ENCODE measurements around the gene FIBCD1.

FIBCD1 gene

DNA sequence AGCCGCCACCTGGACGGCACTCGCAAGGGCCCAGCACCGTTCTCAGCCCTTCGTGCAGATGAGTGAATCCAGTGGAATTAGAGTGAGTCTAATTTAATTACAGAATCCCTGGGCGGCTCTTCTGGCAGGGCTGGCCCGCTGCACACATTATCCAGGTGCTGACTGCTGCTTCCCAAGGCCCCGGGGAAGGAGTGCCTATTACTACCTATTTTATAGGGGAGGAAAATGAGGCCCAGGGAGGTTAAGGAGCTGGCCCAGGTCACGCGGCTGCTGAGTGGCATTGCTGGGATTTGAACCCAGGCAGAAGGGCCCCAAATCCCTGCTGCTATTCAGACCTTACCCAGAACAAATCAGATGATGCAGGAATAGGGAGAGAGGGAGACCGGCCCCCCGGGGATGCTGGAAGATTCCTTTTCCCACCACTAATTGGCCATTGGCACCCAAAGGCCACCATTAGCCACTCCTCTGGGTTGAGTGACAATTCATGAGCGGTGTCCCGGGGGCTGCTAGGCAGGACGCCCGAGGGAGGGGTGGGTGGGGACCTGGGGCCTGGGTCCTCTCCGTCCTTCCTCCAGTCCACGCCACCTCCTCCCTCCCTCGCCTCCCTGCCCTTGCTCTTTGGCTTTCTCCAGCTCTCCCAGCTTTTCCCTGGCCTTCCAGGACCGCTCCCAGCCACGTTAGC lies 32.2 kb downstream of the FIBCD1 start:
- DNase-seq (ENCODE audit: low read depth in 3 of 3): no peak

- no peak for DNase-seq (ENCODE audit: low read depth in 3 of 3)
These were observed 32.9 kb downstream of the FIBCD1 start for GRCh38 chr9:130905902-130906734.

DNA sequence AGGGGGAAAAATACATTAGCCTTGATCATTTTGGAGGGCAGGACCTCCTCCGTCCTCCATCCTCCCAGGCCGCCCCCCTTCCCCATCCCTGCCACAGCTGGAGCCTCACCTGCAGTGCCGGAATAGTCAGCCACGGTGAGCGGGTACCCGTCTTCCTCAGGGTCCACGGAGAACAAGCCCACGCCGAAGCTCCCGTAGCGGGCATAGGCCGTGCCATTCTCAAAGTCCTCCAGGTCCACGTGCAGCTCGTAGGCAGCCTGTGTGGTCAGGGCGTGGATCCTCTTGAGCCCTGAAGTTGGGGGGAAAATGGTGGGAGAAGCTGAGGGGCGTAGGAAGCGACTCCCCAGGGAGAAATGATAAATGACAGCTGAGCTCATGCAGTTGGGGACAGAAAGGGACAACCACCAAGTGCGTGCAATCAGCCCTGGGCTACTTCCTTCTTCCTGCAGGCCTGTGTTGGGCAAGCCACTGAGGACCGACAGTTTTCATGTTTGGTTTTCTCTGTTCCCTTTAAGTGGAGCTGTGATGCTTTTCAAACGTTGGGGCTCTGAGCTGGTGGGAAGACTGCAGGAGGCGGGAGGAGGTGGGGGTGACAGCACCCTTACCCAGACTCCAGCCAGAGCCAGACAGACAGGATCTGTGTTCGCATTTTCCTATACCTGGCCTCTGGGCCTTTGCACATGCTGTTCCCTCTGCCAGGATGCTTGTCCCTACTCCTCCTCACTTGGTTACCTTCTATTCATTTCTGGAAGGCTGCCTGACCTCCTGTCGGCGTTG lies 33.7 kb downstream of the FIBCD1 start:
- DNase-seq (ENCODE audit: low read depth in 3 of 3): no peak

DNA sequence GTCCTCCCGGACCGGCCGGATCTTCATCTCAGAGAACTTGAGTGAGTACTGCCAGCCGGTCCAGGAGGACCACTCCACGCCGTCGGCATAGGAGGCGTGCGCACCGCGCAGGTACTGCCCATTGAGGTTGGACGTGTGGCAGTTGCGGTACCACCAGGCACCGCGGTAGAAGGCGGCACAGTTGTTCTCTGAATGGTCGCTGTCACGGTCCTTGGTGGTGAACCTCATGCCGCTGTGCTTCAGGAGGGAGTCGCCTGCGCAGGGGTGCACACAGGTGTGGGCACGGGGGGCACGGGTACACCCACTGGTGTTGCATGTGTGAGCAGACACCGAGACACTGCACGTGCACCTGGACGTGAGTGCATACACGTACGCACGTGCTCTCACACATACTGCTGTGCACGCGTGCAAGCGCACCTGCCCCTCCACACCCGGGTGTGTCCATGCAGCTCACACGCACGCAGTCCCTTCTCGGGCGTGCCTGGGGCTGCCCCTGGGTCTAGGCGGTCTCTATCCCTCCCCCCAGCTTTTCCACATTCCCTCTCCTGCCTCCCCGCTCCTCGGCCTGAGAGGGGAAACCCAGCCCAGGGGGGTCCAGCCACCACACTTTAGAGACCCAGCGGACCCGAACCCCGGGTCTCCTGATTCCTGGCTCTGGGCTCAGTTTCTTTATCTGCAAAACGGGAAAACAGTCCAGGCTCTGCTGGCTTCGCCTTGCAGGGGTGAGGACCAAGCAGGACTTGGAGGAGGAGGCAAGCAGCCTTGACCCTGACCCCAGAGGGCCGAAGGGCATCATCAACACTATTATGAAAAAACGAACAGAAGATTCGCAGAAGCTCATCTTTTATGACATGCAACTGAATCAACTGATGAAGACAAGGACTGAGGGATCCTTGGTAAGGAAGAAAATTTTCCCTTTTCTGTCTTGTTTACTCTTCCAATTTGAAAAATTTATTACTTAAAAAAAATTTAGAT lies 34.7 kb downstream of the FIBCD1 start:
- DNase-seq (ENCODE audit: low read depth in 3 of 3): no peak

DNA sequence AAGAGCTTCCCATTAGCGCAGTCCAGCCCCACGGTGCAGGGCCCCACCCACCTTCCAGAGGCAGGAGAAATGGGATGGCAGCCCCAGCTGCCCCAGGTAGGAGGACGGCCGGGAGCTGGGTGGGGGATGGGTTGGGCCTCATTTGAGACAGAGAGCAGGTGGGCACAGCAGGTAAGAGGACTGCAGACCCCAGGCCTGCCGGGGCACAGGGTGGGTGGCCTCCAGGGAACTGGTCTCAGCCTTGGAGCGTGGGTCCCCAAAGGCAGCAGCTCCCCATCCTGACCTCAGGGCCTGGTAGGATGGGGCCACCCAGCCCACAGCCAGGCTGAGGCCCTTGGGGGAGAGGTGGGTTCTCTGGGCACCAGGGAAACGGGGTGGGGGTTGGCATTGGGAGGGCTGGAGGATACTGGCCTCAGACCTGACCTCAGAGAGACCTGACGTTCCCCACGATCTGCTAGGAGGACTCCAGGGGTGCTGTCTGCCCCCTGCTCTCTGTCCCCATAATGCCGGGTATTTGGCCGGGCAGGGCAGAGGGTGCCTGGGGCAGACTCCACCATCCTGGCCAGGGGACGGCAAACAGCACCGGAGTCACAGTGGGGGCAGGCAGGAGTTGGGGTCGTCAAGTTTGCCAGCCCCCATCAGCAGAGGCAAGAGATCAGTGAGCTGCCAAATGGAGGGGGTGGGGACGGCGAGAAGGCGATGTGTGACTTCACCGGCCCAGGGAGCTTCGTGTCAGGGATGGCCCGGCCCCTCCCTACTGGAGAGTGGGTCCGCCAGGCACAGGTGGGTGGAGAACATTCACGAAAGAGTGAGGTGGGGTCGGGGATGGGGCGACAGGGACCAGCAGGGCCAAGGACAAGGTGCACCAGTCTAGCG lies 35.6 kb downstream of the FIBCD1 start:
- no peak for DNase-seq (ENCODE audit: low read depth in 3 of 3)

DNA sequence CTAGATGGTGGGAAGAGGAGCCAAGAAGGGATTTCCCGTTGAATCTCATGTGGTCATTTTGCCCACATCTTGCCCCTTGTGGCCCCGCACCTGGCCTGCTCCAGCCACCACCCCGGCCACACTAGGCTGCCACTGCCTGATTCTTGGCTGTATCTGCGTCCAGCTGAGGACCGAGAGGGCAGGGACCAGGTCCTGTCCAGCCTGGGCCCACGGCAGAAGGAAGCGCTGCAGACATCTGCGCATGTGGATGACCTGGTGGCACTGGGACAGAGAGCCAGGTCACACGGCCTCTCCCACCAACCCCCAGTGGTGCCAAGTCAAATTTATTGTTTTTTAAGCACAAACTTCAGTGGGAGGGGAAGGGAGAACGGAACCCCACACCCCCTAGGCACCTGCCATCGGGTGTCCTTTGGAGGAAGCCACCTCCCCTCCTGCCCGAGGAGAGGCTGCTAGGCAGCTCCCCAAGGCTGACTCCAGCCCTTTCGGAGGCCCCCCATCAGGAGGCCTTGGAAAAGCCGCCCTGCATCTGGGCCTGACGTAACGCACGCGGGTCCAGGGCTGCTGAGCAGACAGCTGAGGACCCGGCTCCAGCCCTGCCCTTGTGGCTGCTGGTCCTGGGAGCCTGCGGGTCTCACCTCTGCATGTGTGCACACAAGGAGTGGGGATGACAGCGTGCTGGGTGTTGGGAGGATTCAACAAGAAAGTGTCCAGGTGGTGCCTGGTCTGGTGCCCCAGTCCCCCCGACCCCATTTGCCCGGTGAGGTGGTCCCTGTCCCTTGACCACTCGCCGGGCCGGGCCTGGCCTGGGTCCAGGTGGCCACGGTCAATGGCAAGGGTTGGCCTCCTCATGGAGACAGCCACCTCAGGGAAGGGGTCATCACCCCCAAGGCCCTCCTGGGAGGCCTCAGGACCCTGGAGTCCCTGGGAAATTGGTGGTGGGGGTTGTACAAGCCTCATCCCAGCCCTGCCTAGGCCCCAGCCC lies 36.6 kb downstream of the FIBCD1 start:
- DNase-seq (ENCODE audit: low read depth in 3 of 3): no peak

- no peak for DNase-seq (ENCODE audit: low read depth in 3 of 3)
These were observed 37.4 kb downstream of the FIBCD1 start for GRCh38 chr9:130901498-130902203.

GRCh38 chr9:130900701-130901497 lies 38.1 kb downstream of the FIBCD1 start:
- no peak for DNase-seq (ENCODE audit: low read depth in 3 of 3)

GRCh38 chr9:130899051-130899748 lies 39.8 kb downstream of the FIBCD1 start:
- no peak for DNase-seq (ENCODE audit: low read depth in 3 of 3)

DNA sequence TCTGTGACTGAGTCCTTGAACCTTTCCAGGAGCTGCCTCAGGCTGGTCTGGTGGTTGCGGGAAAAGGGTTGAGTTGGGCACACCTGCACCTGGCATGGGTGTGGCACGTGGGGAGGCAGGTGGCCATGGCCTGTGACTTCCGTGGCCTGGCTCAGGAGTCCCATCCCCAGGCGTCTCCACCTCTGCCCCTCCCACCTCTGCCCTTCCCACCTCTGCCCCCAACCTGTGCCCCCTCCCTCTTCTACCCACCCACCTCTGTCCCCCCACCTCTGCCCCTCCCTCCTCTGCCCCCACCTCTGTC lies 40.5 kb downstream of the FIBCD1 start:
- DNase-seq (ENCODE audit: low read depth in 3 of 3): no peak

GRCh38 chr9:130897848-130898551 lies 41.0 kb downstream of the FIBCD1 start:
- DNase-seq (ENCODE audit: low read depth in 3 of 3): no peak

- DNase-seq (ENCODE audit: low read depth in 3 of 3): no peak
These were observed 41.8 kb downstream of the FIBCD1 start for GRCh38 chr9:130897105-130897751.

DNA sequence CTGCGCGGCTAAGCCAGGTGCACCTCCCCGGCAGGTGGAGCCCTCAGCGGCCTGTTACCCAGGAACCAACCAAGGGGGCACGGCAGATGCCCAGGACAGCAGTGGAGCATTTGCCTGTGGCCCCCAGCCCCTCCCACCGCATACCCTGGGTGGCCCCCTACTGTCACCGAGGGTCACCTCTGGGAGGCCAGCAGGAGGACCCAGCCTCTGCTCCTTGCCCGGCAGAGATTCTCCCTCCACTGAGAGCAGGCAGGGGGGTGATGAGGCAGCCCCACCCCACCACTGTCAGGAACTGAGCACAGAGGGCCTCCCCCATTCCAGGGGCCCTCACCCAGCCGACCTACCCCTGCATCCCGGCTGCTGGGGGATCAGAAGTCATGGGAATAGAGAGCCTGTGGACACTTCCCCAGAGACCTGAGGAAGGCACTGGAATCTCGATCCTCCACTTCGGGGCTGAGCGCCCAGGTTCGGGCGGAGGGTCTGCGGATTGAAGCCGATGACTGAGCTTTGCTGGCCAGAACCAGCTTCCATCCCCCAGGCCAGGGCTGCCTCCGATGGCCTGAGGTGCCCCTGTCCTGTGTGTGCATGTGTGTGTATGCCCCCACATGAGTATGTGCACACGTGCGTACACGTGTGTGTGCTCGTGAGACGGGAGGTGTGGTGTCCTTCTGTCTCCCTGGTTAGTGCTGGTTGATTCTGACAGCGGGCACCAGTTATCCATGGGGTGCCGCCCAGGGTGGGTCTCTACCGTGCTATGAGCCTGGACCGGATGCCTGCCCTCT lies 42.6 kb downstream of the FIBCD1 start, which contains the start of gene QRFP:
Gene QRFP, minus strand, starts transcription at position 580 of the 782 bp plus-strand sequence. CDS start 2,974 bp downstream, outside the sequence.
- no peak for DNase-seq (ENCODE audit: low read depth in 3 of 3)

DNA sequence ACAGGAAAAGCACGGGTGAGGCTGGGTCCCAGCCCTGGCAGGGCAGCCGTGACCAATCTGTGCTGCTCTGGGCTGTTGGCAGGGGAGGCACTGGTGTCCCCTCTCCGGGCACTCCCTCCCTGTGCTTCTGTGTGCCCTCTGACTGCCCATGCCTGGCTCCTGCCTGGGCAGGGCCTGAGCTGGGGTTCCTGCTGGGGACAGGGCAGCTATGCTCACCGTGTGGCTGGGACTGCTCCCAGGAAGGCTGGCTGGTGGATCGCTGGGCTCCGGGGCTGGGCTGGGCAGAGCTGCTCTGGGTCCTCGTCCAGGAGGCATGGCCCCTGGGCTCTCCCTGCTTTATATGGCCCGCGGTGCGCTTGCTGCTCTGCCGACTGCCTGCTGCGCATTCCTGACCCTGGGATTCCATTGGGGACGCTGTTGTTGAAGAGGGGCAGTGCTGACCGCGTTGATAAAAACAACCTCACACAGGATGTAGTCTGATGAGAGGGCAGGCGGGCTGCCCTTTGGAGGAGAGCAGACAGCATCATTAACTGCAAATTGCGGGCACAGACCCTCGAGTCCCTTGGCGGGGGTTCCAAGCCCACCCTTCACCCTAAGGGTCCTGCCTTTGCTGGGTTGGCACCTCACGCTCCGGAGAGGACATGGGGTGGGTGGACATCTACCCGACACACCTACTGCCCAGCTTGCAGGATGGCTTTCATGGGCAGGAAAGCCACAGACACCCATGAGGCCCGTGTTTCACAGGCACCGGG lies 43.4 kb downstream of the FIBCD1 start:
- DNase-seq (ENCODE audit: low read depth in 3 of 3): no peak

Data from stimulated activated CD4-positive, alpha-beta T cell treated with anti-CD3 and anti-CD28 coated beads, TNF-alpha, amount 100 ng/mL, for 48 hours (primary cell).